T47D (cell line): ENCODE results near the gene TPCN2.
"Not testable (repeated sequence)": the region's sequence is repeated elsewhere in the genome, so short reads cannot be mapped to it uniquely, and the experiment has no call there.

Experiments used
- DNase-seq, 2 experiments: peaks; one replicate each; pipeline versions ENCODE4 v3.0.0 to v3.0.0-alpha.2; 2011 to 2012; ENCODE audit warnings: low read depth in 1 of 2, low spot score in 1 of 2
- JUND ChIP-seq: IDR thresholded peaks from 2 replicates; pipeline ENCODE4 v1.6.1; 2012; ENCODE audit warnings: low read depth
- in situ Hi-C: cut with HindIII; loops from 2 replicates; pipeline ENCODE4 v1.10.0; 2016; ENCODE audit warnings: low sequenced_read_pairs, low pct_unique_long_range_greater_than_20kb

Gene TPCN2

DNA sequence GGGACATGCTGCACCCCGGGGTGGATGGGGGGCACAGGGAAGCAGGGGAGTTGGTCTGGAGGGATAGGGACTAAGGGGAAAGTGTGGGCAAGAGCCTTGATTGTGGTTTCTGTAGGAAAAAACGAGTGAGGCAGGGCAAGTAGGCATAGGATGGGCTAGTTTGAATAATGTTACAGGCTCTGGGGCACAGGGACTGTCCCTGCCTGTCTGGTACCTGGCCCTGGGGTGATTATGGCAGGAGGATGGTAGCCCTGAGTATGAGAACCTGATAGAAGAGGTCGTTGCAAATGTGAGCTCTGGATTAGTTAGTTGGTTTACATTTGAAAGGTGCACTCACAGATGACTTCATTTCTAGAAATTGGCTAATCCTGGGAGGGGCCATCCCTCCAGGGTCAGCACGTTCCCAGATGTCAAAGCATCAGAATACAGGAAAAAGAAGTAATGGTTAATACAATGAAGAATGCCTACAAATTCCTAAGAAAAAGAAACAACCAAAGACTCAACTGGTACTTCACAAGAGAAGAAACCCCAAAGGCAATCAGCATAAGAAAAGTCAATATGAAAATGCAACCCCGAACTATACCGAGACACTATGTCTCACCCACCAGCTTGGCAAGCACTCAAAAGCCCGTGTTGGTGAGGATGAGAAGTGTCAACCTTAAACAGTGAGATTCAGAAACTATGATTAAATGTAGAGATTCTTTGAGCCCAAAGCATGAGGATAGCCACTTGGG lies 95.8 kb downstream of the TPCN2 start:
- no peak for TF ChIP-seq JUND
- DNase-seq: no peak
- in situ Hi-C loops: no loop called here

DNA sequence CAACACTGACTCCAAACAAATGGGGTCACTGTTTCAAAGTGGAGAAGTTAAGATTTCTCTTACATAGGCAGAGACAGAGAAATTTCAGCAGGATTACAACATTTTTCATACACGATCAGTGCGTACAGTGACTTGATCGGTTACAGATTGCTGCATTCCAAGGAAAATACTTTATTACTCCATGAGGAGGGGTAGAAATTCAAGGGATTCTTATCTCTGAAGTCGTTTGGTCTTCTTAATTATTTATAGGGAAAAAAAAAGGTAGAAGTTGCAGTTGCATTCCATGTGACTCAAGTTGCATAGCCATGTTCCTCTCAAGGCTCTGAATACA lies 96.3 kb downstream of the TPCN2 start:
- no peak for TF ChIP-seq JUND
- in situ Hi-C loops: no loop called here
- DNase-seq: no peak

DNA sequence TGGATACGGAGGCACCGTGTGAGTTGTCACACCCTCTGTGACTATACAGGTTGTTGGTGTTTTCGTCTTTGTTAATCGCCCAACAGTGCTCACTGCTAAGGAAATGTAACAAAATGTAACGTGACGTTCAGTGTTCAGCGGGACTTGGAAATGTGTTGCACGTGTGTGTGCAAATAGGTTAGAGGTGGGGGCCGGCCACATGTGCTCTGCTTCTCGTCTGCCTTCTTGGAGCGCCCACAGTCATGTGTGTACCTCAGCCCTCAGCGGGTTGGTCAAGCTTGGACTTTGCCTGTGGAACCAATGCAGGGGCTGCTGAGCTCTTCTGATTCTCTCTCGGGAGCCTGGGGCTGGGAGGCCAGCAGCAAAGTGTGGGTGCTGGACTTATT lies 99.6 kb downstream of the TPCN2 start:
- in situ Hi-C loops: no loop called here
- no peak for DNase-seq

DNA sequence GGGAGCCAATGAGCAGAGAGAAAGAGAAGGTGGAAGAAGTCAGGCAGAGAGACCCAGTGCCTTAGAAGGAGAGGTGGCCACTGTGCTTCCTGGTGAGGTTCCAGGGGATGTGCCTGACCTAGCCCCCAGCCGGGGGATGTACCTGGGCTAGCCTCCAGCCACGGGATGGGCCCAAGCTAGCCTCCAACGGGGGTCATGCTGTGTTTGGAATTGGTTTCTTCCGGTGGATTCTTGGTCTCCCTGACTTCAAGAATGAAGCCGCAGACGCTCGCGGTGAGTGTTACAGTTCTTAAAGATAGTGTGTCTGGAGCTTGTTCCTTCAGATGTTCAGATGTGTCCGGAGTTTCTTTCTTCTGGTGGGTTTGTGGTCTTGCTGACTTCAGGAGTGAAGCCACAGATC lies 100.1 kb downstream of the TPCN2 start:
- in situ Hi-C loops: no loop called here
- no peak for DNase-seq
- TF ChIP-seq JUND: no peak

More for the DNA sequence above, 99.6 kb downstream of the TPCN2 start:
- no peak for TF ChIP-seq JUND

DNA sequence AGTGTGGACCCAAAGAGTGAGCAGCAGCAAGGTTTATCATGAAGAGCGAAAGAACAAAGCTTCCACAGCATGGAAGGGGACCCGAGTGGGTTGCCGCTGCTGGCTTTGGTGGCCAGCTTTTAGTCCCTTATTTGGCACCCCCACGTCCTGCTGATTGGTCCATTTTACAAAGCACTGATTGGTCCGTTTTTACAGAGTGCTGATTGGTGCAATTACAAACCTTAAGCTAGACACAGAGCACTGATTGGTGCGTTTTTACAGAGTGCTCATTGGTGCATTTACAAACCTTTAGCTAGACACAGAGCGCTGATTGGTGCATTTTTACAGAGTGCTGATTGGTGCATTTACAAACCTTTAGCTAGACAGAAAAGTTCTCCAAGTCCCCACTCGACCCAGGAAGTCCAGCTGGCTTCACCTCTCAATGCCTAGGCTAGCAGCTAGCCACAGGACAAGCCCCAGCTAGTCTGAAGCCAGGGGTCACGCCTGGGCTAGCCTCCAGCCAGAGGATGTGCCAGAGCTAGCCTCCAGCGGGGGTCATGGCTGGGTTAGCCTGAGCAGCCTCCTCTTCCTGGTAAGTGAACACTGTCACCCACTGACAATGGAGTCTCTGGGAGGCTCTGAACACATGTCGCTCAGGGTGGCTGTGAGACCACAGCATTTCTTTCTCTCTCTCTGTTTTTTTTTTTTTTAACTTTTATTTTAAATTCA lies 100.8 kb downstream of the TPCN2 start:
- in situ Hi-C loops: not testable (repeated sequence)

DNA sequence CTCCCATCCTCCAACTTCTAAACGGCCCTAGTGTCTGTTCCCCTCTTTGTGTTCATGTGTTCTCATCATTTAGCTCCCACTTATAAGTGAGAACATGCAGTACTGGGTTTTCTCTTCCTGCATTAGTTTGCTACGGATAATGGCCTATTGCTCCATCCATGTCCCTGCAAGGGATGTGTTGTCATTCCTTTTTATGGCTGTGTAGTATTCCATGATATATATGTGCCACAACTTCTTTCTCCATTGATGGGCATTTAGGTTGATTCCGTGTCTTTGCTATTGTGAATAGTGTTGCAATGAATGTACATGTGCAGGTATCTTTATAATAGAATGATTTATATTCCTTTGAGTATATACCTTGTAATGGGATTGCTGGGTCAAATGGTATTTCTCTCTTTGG lies 101.4 kb downstream of the TPCN2 start:
- DNase-seq: no peak
- in situ Hi-C loops: no loop called here
- TF ChIP-seq JUND: no peak

More for the DNA sequence above, 100.8 kb downstream of the TPCN2 start:
- DNase-seq: not testable (repeated sequence)

DNA sequence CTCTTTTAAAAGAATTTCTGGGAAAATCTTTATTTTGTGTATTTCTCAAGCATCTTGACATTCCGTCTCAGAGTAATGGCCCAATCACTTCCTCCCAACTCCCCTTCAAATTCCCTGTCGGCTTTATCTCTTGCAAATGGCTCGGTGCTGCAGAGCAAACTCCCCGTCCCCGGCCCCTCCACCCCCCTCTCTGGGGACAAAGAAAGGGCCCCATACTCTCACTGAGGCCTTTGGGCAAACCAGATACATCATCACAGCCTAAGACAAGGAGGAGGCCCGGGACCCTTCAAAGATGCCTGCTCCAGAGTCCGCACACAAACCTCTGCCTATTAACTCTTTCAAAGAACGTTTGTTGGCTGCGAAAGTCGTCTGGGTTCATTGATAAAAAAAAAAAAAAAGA lies 103.1 kb downstream of the TPCN2 start:
- TF ChIP-seq JUND: no peak
- in situ Hi-C loops: no loop called here
- no peak for DNase-seq

DNA sequence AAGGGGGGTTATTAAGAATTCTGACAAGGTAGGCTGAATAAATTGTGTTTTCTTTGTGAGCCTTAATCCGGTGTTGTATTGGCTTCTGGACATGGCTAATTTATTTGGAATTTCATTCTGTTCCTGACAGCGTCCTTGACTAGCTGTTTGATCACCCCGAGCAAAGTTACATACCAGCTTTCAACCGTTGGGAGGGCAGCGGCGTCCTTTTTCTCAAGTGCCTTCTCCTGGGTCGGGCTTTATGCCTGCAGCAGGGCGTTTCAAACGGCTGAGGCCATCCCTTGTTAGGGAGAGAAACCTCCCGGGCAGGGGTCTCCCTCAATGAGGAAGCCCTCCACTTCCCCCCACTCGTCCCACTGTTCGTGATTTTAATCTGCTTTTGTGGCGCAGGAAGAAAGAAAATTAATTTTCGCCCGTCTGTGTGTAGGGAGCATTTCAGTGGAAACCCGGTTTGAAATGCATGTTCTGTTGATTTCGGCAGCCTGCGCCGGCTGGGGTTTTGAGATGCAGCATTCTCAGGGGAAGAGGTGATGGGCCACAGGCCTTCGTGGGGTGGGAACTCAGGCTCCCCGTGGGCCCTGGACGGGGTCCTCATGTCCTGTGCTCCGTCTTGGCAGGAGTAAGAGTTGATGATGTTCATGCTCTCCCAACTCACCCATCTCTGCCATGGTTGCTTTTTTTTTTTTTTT lies 104.1 kb downstream of the TPCN2 start:
- in situ Hi-C loops: no loop called here

DNA sequence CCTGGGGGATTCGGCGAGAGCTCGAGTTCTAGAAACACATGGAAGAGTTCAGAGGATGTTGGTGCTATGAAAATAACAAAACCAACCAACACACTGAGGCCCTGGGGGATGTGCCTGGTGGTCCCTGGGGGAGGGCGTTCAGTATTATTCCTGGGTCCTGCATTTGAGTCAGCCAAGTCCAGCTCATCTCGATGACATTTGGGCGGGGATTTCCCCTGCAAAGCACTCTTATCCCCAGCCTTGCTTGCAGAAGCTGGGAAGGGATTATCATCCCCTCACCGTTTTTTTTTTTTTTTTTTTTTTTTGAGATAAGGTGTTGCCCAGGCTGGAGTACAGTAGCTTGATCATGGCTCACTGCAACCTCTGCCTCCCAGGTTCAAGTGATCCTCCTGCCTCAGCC lies 104.9 kb downstream of the TPCN2 start:
- no peak for TF ChIP-seq JUND
- in situ Hi-C loops: no loop called here
- no peak for DNase-seq

More for the DNA sequence above, 104.1 kb downstream of the TPCN2 start:
- no peak for TF ChIP-seq JUND
- DNase-seq: no peak

DNA sequence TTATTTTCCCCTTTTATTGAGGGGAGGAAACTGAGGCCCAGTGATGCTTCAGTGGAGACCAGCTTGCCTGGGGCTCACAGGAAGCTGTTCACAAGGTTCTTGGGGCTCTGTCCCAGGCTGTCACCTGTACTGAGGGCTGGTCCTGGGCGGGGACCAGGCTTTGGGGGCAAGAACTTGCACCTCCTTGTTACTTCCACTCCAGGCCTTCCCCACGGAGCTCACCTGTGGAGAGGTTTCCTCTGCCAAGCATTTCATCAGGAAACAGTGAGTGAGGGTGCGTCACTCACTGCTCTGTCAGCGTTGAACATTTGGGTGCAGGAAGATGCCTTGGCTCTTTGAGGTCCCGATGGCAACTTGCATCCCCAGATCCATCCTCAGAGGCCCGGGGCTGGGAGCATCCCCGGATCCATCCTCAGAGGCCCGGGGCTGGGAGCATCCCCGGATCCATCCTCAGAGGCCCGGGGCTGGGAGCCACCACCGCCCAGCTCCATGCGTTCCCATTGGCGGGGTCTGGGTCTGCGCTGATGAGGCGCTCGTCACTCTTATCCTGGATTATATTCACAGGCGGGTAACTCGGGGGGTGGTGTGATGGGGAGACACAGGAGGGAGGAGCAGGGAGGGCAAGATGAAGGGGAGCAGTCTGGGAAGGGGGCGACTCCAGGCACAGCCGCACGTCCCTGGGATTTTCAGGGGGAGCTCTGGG lies 105.6 kb downstream of the TPCN2 start:
- TF ChIP-seq JUND: no peak
- in situ Hi-C loops: no loop called here
- no peak for DNase-seq

DNA sequence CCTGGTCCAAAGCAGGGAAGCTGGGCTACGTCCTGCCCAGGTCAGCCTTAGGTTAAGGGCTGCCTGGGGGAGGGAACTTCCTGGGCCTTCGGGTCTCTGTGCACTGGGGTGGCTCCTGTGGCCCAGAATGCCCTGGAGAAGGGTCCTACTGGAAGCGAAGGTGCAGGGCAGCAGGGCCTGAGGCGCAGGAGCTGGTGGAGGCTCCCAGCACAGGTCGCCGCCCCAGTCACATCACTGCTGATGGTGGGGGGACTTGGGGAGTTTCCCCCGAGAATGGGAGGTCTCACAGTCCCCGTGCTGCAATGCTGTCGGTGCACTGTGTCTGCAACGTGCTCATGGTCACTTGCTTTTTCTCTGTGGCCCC lies 106.2 kb downstream of the TPCN2 start:
- TF ChIP-seq JUND: no peak
- no peak for DNase-seq
- in situ Hi-C loops: no loop called here

DNA sequence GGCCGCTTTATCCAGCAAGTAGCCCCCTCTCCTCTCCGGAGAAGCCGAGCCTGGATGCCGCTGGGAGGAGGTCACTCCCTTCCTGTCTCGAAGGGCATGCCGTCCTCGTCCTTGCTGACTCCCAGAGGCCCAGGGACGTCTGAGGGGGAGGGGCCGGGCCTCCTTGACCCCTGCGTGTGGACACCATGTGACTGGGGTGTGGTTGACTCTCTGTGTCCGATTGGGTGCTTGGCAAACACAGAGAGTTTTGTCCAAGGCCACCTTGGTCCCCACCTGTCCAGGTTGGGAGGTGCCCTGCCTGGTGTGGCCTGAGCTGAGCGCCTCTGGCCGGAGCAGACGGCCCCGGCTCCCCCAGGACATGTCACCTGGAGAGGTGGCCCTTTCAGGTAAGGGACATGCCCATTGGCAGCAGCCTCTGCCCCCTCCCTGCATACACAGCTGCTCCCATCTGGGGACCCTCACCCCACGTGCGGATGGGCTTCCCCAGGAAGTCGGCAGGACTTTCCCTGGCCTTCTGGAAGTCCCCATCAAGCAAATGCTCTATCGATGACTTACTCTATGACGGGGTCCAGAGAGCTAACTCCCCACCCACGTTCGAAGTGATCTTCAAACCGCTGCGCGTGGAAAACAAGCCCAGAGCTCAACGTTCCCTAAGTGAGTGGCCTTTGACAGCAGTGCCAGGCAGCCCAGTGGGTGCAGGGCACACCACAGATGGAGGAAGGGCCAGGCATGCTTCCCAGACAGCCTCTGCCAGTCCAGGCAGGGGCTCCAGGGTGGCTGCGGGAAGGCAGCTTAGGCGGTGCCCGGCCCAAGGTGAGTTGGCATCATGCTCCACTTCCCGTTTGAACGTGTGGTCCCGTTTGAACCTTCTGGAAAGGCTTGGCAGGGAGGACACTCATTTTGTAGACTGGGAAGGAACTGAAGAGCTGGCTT lies 106.8 kb downstream of the TPCN2 start, which contains the start of gene SMIM38:
Gene SMIM38 (plus strand): TSS at position 634 of the 933 bp plus-strand sequence. CDS start 1,912 bp downstream, outside the sequence.
- in situ Hi-C loops: no loop called here
- no peak for DNase-seq
- no peak for TF ChIP-seq JUND
